ENCODE data around the gene C1orf141.
"Not testable (repeated sequence)": the region's sequence is repeated elsewhere in the genome, so short reads cannot be mapped to it uniquely, and the experiment has no call there.

DNA sequence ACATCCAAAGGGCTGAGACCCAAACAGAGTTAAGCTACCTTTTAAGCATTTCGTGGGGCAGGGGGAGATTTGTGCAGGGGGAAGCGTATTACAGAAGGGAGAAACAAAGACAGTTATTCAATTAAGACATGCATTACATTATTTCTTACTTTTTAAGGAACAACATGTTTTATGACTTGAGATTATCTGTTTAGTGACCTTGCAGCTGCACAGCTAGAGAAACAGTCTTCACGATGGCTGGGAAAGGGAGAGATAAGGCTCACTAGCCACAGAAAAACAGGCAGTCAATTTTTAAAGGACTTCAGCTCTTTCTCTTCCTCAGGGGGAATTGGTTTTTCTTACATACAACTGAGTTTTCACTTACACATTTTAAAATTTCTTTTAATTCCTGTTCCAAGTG lies 7.1 kb upstream of the C1orf141 start:
- not testable (repeated sequence) for TF ChIP-seq CTCF, POLR2A (IDR thresholded peaks at IDR 0.05)
